Uterus (tissue), 2 donors: ENCODE results near the gene UST.

ENCODE experiments used
- POLR2A ChIP-seq, 2 donors: fragments of 450-650 bp; IDR thresholded peaks; one replicate each; pipeline ENCODE4 v1.6.1; 2016; ENCODE audit warnings: antibody characterized with exemption in 2 of 2, mild to moderate bottlenecking in 1 of 2, moderate library complexity in 1 of 2
- TF ChIP-seq, protein P1 (sequence below), 4 experiments: fragments of 200-600 bp in 2 of 4; fragments of 450-650 bp in 2 of 4; sonication (generic) in 2 of 4; IDR thresholded peaks; one replicate each; pipeline ENCODE4 v1.5.1; 2016 to 2019; ENCODE audit warnings: antibody characterized with exemption in 4 of 4, mild to moderate bottlenecking in 2 of 4, moderate library complexity in 1 of 4

- TF ChIP-seq, protein P1, sequence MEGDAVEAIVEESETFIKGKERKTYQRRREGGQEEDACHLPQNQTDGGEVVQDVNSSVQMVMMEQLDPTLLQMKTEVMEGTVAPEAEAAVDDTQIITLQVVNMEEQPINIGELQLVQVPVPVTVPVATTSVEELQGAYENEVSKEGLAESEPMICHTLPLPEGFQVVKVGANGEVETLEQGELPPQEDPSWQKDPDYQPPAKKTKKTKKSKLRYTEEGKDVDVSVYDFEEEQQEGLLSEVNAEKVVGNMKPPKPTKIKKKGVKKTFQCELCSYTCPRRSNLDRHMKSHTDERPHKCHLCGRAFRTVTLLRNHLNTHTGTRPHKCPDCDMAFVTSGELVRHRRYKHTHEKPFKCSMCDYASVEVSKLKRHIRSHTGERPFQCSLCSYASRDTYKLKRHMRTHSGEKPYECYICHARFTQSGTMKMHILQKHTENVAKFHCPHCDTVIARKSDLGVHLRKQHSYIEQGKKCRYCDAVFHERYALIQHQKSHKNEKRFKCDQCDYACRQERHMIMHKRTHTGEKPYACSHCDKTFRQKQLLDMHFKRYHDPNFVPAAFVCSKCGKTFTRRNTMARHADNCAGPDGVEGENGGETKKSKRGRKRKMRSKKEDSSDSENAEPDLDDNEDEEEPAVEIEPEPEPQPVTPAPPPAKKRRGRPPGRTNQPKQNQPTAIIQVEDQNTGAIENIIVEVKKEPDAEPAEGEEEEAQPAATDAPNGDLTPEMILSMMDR (IDR thresholded peaks at IDR 0.05) = peak in 2 of 4 experiments; percentile 28 to 40
- no peak for TF ChIP-seq POLR2A (IDR thresholded peaks at IDR 0.05)
Observed at GRCh38 chr6:149026530-149026942, 279.7 kb downstream of the UST start.
